ENCODE measurements around the gene MTSS2.
A peak's percentile ranks its signal among the peaks of the same experiment; 100 is the strongest.

The MTSS2 gene

DNA sequence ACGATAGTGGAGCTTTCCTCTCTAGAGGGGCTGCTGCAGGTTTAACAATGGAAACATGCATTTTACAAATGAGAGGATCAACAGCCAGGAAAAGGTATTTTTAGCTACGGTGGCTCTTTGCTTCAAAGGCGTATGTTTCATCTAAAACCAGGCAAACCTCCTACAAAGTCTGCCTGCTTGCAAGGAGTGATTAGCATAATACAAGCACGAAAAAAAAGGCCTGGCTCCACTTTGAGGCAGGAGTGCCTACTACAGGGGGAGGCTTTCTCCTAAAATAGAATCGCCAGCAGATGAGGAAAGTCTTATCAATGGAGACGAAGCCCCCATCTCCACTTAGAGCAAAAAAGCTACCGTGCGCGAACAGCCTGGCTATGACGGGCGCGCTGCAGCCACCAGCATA is 27.1 kb upstream of the MTSS2 start:
- Histone ChIP-seq H3K9me3 (ENCODE audit: control insufficient read depth, low read depth, low read length) (no peaks in the 10 kb centered on the region), H3K36me3 (ENCODE audit: control insufficient read depth, low read depth, low read length) (no peaks in the 10 kb centered on the region), H3K4me1 (ENCODE audit: control insufficient read depth, low read depth, low read length) (peaks cover 30% of the 10 kb centered on the region), H3K27me3 (ENCODE audit: control insufficient read depth, insufficient read depth, low read length) (no peaks in the 10 kb centered on the region), H3K4me3 (ENCODE audit: low read length) (peak overlapping the region; percentile 3), H3K27ac (ENCODE audit: low read length) (no peak overlapping the region), H3K9ac (ENCODE audit: low read length) (no peak overlapping the region)

DNA sequence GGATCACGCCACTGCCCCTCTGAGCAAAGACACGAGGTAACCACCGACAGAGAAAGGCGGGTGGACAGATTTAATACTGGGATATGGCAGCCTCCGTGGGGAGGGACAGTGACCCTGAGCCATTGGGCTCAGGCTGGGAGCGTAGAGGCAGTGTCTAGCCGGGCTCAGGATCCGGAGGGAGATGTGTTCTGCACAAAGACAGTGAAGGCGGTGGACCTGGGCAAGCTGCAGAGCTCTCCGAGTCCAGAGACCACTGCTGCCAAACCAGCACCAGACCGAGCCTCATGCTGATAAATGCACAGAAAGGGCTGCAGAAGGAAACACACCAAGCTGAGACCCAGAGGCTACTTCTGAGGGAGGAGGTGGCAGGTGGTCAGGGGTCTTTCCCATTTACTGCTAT is 26.5 kb upstream of the MTSS2 start:
- Histone ChIP-seq H3K4me1 (ENCODE audit: control insufficient read depth, low read depth, low read length) (peaks cover 30% of the 10 kb centered on the region), H3K27ac (ENCODE audit: low read length) (no peak overlapping the region), H3K4me3 (ENCODE audit: low read length) (no peak overlapping the region)

DNA sequence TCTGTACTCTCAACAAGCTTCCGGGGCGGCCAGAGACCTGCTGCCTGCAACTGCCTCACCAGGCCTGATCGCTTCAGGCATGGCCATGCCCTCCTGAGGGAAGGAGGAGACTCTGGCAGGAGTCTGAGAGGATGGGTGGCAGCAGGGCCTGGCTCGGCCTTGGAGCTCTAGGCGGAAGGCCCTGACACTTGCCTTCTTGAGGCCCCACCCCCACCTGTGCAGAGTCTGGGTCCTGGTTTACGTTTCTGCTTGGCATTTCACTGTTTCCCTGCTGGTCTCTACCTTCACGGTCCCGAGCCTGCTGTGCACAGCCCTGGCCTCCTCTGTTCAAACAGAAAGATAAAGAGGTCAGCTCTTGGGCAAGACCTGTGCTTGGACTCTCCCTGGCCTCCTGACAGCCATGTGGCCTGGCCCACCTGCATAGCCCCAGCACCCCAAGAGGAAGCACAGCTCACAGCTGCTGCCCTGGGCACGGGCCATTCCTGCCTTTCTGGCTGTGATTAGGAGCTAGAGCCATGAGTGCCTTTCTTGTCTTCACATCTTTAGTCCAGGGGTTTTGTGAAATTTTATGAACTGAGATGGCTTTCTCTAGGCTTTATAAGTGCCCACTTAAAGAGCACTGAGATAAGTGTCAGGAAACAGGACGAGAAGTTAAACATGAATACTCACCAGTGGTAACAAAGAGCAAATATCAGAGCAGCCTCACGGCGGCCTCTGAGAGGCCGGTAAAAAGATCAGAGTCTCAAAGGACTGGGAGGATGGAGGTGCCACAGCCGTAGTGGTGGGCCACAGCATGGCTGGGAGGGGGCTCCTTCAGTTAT is 25.6 kb upstream of the MTSS2 start:
- no peaks in the 10 kb centered on the region for H3K36me3 ChIP-seq (ENCODE audit: control insufficient read depth, low read depth, low read length)
- H3K4me3 ChIP-seq (ENCODE audit: low read length) = no peak overlapping the region
- no peaks in the 10 kb centered on the region for H3K9me3 ChIP-seq (ENCODE audit: control insufficient read depth, low read depth, low read length)
- H3K27ac ChIP-seq (ENCODE audit: low read length) = no peak overlapping the region
- no peak overlapping the region for H3K9ac ChIP-seq (ENCODE audit: low read length)
- peaks cover 30% of the 10 kb centered on the region for H3K4me1 ChIP-seq (ENCODE audit: control insufficient read depth, low read depth, low read length)
- no peaks in the 10 kb centered on the region for H3K27me3 ChIP-seq (ENCODE audit: control insufficient read depth, insufficient read depth, low read length)

More for the DNA sequence above, 26.5 kb upstream of the MTSS2 start:
- no peaks in the 10 kb centered on the region for H3K27me3 ChIP-seq (ENCODE audit: control insufficient read depth, insufficient read depth, low read length)
- H3K9me3 ChIP-seq (ENCODE audit: control insufficient read depth, low read depth, low read length) = no peaks in the 10 kb centered on the region
- H3K36me3 ChIP-seq (ENCODE audit: control insufficient read depth, low read depth, low read length) = no peaks in the 10 kb centered on the region
- no peak overlapping the region for H3K9ac ChIP-seq (ENCODE audit: low read length)

DNA sequence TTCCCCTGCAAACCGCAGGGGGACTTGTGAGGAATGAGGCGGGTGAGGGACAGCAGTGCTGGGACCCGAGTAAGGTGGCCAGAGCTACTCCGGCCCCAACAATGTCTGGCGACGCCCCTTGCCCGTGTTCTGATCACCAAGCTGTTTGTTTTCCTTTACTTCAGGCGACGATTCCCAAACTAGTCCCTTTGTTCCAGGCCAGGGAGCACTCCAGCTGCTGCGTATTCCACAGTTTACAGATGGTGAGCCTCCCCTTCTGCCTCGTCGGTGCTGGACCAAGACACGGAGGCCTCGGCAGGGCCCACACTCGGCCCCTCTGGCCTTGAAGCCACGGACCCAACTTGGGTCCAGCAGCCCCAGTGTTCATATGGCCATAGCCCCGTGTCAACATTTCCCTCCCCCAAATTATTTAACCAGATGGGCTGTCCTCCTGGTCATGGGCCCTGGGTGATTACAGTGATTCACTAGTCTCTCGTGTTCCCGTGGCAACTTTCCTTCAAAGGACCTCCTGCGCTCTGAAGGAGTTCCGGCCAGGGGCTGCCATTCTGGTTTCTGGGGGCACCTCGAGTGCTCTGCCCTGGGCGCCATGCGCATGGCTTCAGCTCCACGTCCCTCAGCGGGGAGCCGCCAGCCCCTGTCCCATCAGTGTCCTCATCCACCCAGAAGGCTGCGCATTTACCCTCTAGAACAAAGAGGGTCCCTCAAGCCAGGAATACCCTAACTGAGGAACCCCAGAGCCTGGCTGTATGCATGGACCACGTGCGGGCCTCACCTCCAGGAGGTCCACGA is 24.8 kb upstream of the MTSS2 start:
- no peak overlapping the region for H3K27ac ChIP-seq (ENCODE audit: low read length)
- no peaks in the 10 kb centered on the region for H3K36me3 ChIP-seq (ENCODE audit: control insufficient read depth, low read depth, low read length)
- H3K4me1 ChIP-seq (ENCODE audit: control insufficient read depth, low read depth, low read length) = peaks cover 28% of the 10 kb centered on the region

DNA sequence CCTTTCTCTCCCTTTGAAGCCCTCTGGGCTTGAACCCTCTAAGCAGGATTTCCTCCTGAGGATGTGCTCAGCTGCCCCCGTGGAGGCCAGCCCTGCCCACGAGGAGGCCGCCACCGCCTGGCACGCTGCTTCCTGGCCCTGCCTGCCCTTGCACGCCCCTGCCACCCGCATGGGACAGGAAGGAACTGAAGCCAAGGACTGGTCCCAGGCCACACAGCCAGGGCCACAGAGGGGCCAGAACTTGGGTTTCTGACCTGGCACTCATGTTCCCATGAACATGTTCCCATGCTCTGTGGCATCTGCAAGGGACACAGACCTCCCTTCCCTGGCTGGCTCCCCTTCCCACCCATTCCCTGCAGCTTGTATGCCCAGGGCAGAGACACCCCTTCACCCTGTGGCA is 24.1 kb upstream of the MTSS2 start:
- Histone ChIP-seq H3K4me1 (ENCODE audit: control insufficient read depth, low read depth, low read length) (peaks cover 22% of the 10 kb centered on the region), H3K27me3 (ENCODE audit: control insufficient read depth, insufficient read depth, low read length) (no peaks in the 10 kb centered on the region), H3K9ac (ENCODE audit: low read length) (no peak overlapping the region), H3K27ac (ENCODE audit: low read length) (no peak overlapping the region), H3K36me3 (ENCODE audit: control insufficient read depth, low read depth, low read length) (no peaks in the 10 kb centered on the region), H3K9me3 (ENCODE audit: control insufficient read depth, low read depth, low read length) (no peaks in the 10 kb centered on the region), H3K4me3 (ENCODE audit: low read length) (no peak overlapping the region)

More for the DNA sequence above, 24.8 kb upstream of the MTSS2 start:
- Histone ChIP-seq H3K4me3 (ENCODE audit: low read length) (no peak overlapping the region), H3K27me3 (ENCODE audit: control insufficient read depth, insufficient read depth, low read length) (no peaks in the 10 kb centered on the region), H3K9me3 (ENCODE audit: control insufficient read depth, low read depth, low read length) (no peaks in the 10 kb centered on the region), H3K9ac (ENCODE audit: low read length) (no peak overlapping the region)

DNA sequence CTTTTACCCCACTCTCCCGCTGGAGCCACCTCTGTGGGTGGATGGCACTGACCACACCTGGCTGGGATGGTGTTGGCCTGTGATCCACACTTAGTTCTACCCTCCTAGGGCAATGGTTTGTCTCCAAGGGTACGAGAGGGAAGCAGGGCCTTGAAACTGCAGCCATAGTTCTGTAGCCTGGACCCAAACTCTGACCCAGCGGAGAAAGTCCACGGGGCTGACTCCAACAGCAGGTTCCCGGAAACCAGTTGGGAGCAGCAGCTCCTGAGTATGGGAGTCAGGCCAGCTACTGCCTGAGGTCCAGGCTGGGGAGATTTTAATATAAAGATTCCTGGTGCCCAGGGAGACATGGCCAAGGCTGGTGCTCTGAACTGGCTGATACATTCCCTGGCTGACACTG is 23.6 kb upstream of the MTSS2 start:
- Histone ChIP-seq H3K36me3 (ENCODE audit: control insufficient read depth, low read depth, low read length) (no peaks in the 10 kb centered on the region), H3K27ac (ENCODE audit: low read length) (no peak overlapping the region), H3K9me3 (ENCODE audit: control insufficient read depth, low read depth, low read length) (no peaks in the 10 kb centered on the region), H3K4me3 (ENCODE audit: low read length) (no peak overlapping the region), H3K4me1 (ENCODE audit: control insufficient read depth, low read depth, low read length) (peaks cover 19% of the 10 kb centered on the region), H3K27me3 (ENCODE audit: control insufficient read depth, insufficient read depth, low read length) (no peaks in the 10 kb centered on the region), H3K9ac (ENCODE audit: low read length) (no peak overlapping the region)

DNA sequence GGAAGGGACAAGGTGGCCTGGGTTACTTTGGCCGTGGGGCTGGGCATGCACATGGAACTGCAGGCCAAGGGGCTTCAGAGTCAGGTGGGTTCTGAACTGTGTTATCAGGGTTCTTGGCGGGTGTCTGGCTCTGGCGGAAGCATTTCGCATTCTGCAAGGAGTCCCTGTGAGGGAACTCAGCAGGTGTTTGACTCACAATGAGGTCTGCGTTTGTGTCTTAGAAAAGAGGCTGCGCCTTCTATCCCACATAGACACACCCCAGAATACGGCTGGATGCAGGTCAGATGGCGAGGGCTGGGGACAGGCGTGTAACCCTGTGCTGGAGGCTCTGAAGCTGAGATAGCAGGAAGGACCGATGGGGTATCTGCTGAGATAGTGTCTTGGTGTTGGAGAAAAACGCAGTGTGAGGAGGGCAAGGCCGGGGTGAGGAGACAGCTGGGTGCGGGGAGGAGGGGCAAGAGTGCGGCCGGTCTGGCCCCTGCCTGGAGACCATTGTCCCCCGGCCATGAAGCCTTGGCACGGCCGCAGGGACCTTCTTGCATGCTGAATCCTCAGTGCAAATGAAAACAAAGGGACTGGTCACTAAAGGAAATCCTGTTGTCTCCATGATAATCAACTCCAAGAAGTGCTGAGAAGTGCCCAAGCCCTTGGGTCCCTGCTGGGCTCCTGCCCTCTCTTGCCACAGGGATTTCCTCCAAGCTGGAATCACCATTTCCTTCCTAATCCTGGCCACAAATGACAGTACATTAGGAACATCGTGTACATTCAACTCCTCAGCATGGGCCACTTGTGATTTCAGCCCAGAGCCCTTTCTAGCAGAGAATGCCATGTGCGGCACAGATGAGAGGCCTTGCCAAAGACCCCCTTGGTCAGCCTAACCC is 22.8 kb upstream of the MTSS2 start:
- H3K9ac ChIP-seq (ENCODE audit: low read length) = no peak overlapping the region
- H3K9me3 ChIP-seq (ENCODE audit: control insufficient read depth, low read depth, low read length) = no peaks in the 10 kb centered on the region
- H3K27ac ChIP-seq (ENCODE audit: low read length) = no peak overlapping the region
- no peaks in the 10 kb centered on the region for H3K27me3 ChIP-seq (ENCODE audit: control insufficient read depth, insufficient read depth, low read length)
- no peaks in the 10 kb centered on the region for H3K36me3 ChIP-seq (ENCODE audit: control insufficient read depth, low read depth, low read length)
- H3K4me1 ChIP-seq (ENCODE audit: control insufficient read depth, low read depth, low read length) = peaks cover 17% of the 10 kb centered on the region
- H3K4me3 ChIP-seq (ENCODE audit: low read length) = no peak overlapping the region

DNA sequence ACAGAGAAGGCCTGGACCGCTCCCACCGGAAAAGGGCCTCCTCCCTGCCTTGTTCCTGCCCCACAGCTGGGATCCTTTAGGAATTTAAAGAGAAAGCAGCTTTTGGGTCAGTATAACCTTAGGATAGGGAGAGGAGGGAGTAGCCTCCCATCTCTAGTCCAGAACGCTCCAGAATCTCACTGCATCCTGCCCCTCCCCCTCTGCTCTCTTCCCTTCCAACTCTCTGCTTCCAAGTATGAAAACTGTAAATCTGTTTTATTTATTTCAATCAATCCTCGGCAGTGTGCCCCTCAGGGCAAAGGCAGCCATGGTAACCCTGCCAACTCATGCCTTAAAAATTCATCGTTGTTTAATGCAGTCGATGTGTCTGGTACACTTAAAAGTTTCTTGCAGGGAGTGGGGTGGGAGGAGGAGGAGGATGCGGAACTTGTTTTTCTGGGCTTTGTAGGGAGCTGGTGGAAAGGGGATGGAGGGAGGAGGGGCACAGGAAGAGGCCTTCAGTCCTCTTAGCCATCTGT is 21.2 kb upstream of the MTSS2 start:
- no peaks in the 10 kb centered on the region for H3K36me3 ChIP-seq (ENCODE audit: control insufficient read depth, low read depth, low read length)
- H3K9ac ChIP-seq (ENCODE audit: low read length) = no peak overlapping the region
- peaks cover 12% of the 10 kb centered on the region for H3K4me1 ChIP-seq (ENCODE audit: control insufficient read depth, low read depth, low read length)
- no peaks in the 10 kb centered on the region for H3K27me3 ChIP-seq (ENCODE audit: control insufficient read depth, insufficient read depth, low read length)
- H3K4me3 ChIP-seq (ENCODE audit: low read length) = no peak overlapping the region
- H3K9me3 ChIP-seq (ENCODE audit: control insufficient read depth, low read depth, low read length) = no peaks in the 10 kb centered on the region
- no peak overlapping the region for H3K27ac ChIP-seq (ENCODE audit: low read length)

DNA sequence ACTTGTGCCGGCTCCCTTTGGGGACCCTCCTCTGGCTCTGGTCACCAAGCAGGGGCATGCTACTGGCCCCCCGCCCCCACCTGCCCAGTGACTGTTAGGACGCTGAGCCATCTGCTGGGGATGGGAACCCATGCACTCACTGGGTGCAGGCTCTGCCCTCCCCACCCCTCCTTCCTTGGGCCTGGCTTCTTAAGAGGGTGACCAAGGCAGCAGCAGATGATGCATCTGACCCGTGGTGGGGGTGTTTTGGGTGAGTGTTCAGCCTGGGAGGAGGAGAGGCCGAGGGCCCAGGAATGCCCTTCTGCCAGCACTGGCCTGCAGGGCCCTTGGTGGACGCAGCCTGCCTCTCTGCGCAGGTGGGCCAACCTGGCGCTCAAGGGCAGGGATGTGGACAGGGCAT is 19.2 kb upstream of the MTSS2 start:
- Histone ChIP-seq H3K4me1 (ENCODE audit: control insufficient read depth, low read depth, low read length) (peaks cover 12% of the 10 kb centered on the region), H3K9me3 (ENCODE audit: control insufficient read depth, low read depth, low read length) (no peaks in the 10 kb centered on the region), H3K36me3 (ENCODE audit: control insufficient read depth, low read depth, low read length) (no peaks in the 10 kb centered on the region), H3K4me3 (ENCODE audit: low read length) (no peak overlapping the region), H3K27me3 (ENCODE audit: control insufficient read depth, insufficient read depth, low read length) (no peaks in the 10 kb centered on the region), H3K27ac (ENCODE audit: low read length) (no peak overlapping the region), H3K9ac (ENCODE audit: low read length) (no peak overlapping the region)

DNA sequence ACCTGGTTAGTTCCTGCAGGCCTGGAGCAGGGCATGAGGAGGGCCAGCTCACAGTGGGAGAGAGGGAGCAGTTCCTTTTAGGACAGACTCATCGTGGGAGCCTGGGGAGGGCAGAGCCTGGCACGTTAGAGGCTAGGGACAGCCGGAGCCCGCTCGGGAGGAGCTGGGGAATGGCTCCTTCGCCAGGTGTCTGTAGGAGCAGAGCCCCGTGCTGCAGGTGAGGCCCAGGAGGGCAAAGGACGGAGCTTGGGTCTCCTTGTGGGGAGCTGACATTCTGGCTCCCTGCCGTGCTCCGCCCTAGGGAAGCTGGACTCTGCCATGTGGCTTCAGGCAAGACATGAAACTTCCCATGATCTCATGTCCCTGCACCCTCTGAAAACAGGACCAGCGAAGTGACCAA is 18.7 kb upstream of the MTSS2 start:
- H3K27me3 ChIP-seq (ENCODE audit: control insufficient read depth, insufficient read depth, low read length) = no peaks in the 10 kb centered on the region
- no peak overlapping the region for H3K4me3 ChIP-seq (ENCODE audit: low read length)
- H3K4me1 ChIP-seq (ENCODE audit: control insufficient read depth, low read depth, low read length) = peaks cover 12% of the 10 kb centered on the region
- H3K27ac ChIP-seq (ENCODE audit: low read length) = no peak overlapping the region
- no peaks in the 10 kb centered on the region for H3K9me3 ChIP-seq (ENCODE audit: control insufficient read depth, low read depth, low read length)
- H3K9ac ChIP-seq (ENCODE audit: low read length) = no peak overlapping the region
- H3K36me3 ChIP-seq (ENCODE audit: control insufficient read depth, low read depth, low read length) = no peaks in the 10 kb centered on the region

DNA sequence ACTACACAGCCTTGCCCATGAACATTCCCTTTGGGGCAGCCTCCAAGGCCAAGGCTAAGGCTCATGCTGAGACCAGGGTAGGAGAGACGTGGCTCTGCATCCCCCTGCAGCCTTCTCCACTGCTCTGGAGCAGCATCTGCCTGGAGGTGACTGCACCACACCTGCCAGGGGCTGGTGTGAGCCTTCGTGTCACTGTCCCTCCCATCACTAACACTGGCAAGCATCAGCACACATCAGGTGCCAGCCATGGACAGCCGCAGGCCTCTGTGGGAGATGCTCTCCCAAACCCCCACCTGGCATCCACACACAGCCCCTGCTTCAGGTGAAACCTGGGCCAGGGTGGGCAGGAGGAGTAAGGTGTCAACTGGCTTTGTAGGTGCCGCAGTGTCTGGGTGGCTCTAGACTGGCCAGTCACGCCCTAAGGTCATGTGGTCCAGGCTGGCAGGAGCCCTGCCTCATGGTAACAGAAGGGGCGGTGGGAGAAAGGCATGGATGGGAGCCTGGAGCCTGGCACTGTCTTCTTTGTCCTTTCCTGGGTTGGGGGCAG is 18.1 kb upstream of the MTSS2 start:
- no peaks in the 10 kb centered on the region for H3K9me3 ChIP-seq (ENCODE audit: control insufficient read depth, low read depth, low read length)
- no peaks in the 10 kb centered on the region for H3K27me3 ChIP-seq (ENCODE audit: control insufficient read depth, insufficient read depth, low read length)
- H3K4me1 ChIP-seq (ENCODE audit: control insufficient read depth, low read depth, low read length) = peaks cover 12% of the 10 kb centered on the region
- no peak overlapping the region for H3K4me3 ChIP-seq (ENCODE audit: low read length)
- H3K36me3 ChIP-seq (ENCODE audit: control insufficient read depth, low read depth, low read length) = no peaks in the 10 kb centered on the region
- H3K9ac ChIP-seq (ENCODE audit: low read length) = no peak overlapping the region
- no peak overlapping the region for H3K27ac ChIP-seq (ENCODE audit: low read length)
